HG03196 (cell line): ENCODE measurements around the gene LENEP.
A peak's percentile ranks its signal among the peaks of the same experiment; 100 is the strongest.

Source experiments
- ATAC-seq: cut with Tn5 transposase; IDR thresholded peaks from one replicate; pipeline ENCODE4 v1.9.1; 2021; ENCODE audit not compliant: unreplicated experiment

LENEP gene

DNA sequence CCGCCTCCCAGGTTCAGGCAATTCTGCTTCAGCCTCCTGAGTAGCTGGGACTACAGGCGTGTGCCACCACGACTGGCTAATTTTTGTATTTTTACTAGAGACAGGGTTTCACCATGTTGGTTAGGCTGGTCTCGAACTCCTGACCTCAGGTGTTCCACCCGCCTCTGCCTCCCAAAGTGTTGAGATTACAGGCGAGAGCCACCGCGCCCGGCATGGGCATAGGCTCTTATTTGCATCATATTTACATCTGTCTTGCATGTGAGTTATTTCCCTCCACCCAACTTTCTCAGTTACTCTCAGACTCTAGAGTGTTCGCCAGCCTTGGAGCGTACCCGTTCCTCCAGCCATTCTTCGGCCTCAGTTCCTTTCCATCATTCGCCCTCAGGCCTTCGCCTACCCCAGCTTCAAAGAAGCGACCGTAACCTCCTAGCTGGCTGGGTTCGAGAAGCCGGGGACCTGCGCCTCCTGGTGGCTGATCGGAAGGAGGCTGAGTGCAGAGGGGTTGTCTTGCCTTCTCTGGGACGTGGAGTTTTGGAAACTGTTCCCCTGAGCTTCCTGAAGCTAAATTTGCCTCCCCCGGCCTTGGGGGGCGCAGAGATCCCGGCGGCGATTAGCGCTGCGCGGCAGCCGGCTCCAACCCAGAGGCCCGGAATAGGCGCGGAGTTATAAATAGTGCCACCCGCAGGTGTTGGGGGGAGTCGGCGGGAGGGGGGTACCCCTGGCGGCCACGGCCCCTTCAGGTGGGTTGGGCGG is 5.6 kb downstream of the LENEP start:
- no peak for ATAC-seq

- no peak for ATAC-seq
Measured at GRCh38 chr1:154999571-155000410, 6.4 kb downstream of the LENEP start.

DNA sequence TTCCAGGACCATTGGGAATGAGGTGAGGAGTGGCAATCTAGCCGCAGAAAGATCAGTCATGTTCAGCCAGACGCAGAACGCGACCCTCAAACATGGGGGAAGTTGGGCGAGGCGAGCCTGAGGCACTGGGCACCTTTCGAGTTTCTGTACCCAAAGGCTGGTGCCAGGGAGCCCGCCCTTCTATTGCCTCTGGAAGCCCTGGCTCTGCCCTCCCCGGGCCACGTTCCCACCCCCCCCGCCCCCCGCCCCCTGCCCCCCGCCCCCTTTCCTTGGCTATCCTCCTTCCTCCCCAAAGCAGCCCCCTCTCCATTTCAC is 7.0 kb downstream of the LENEP start:
- ATAC-seq: no peak

GRCh38 chr1:155000726-155001424 is 7.5 kb downstream of the LENEP start:
- peak; percentile 35 for ATAC-seq

- ATAC-seq: no peak
Measured at GRCh38 chr1:155001425-155001674, 8.0 kb downstream of the LENEP start.

- peak; percentile 44 for ATAC-seq
Measured at GRCh38 chr1:155001675-155002463, 8.5 kb downstream of the LENEP start.

DNA sequence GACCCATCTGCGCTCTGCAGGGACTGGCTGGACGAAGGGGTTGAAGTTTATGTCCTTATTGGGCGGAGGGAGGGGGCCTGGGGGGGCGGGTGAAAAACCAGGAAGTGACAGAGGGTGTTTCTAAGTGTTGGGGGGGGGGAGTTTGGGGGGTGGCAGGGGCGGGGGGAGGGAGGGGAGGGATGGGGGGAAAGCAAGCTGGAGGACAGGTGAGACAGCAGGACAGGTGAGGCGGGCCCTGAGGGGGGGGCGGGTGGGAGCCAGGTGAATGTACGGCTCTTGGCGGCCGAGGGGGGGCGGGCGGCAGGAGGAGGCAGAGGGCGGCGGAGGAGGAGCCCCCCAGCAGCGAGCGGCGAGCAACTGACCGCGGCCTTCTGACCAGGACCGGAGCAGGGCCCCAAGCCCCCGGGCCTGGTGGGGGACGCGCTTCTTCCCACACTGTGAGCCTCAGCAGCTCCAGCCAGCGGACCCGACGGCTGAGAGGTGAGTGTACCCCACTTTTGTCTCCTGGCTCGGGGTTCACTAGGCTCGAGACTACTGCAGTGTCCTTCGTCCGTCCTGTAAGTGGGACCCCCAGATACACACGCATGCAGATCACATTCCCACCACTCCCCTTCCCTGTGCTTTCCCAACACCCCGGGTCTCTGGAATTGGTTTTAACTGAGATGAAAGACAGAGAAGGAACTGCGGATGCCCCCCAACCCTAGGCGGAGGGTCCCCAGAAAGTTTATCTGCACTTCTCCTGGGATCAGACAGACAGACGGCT is 9.3 kb downstream of the LENEP start, which contains the start of gene ZBTB7B:
ZBTB7B (plus strand) TSS at position 339 of the 763 bp plus-strand sequence. CDS start 11,859 bp downstream, outside the sequence.
- ATAC-seq: peak; percentile 1

DNA sequence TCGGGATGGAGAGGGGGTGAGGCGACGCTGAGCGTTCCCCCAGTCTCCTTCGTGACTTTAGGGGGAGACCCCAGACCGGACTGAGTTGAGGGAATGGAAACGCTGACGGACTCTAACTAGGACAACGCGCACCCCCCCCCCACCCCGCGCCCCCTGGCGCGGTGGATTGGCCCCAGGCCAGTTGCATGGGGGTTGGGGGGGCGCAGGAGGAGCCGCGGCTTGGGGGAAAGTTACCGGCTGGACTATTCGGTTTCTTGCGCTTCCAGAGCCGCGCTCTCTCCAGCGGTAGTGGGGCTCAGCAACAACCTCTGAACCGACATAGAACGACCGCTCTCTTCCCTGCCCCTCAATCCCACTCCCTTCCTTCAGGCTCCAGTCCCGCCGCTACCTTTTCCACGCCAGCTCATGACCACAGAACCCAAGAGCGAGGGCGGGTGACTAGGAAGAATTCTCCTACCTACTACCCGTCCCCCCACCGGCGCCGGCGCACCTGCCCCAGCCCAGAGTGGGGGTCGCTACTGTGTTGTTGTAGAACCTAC is 9.9 kb downstream of the LENEP start:
- no peak for ATAC-seq

GRCh38 chr1:155003766-155004351 is 10.5 kb downstream of the LENEP start:
- ATAC-seq: no peak

DNA sequence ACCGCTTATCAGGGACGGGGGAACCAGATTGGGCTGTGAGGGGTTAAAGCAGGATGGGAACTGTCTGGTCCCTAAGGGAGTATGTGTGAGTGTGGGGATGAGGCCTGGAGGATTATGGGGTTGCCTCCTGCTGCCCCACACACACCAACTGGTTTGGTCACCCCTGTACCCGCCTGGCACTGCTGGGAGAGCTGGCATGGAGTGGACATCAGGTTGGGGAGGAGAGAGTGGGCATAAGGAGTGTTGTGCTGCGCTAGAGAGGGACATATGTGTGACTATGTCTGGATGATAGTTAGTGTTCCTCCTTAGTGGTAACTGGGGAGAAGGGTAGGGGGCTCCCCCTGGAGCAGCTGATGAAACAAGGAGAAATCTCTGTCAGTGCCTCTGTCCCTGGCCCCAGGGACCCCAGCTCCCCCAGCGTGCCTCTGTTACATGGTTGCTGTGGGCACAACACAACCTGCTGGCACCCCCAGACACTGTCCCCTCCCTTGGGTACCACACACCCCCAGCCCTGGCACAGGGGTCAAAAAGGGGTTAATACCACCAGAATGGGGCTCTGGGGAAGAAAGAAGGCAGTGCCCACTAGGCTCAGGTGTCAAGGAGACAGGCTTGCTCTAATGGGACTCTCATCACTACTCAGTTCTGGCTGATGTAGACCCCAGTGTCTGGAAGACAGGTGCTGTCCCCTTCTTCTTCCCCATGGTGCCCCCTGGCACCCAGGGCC is 11.1 kb downstream of the LENEP start:
- ATAC-seq: no peak

DNA sequence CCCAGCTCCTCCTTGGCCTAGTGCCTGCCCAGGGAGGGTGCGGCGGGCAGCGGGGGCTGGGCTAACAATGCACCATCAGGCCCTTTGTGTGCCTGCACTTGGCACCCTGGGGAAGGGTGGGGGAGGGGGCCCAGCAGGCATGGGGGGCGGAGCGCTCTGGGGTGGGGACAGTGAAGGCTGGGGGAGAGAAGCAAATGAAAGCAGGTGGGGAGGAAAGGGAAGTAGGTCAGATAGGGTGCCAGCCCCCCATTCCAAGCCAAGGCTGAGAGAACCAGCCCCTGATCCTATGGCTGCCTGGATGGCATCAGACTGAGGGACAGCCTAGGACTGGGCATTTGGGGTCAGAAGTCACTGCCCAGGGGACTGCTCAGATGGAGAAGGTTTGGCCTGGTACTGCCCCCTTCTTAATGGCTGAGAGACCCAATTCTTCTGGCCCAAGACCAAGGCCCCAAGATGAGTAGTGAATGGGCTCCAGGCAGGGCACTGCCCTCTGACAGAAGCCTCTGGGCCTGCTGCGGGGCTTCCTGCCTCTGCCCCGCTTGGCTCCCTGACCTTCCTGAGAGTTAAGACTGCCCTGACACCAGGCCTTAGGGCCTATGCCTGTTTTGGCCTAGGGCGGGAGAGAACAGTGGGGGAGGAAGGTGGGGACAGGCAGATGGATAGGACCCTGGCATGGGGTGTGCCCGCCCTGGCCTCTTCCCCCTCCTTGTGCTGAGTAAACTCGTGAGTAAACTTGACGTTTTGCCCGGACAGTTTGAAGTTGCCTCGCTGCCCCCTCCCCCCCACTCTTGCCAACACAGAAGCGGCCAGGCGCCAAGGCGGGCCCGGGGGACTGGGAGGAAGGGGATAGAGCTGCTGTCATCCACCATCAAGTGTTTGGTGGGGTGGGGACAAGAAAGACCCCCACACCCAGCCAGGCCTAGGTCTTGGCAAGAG is 12.0 kb downstream of the LENEP start:
- no peak for ATAC-seq

DNA sequence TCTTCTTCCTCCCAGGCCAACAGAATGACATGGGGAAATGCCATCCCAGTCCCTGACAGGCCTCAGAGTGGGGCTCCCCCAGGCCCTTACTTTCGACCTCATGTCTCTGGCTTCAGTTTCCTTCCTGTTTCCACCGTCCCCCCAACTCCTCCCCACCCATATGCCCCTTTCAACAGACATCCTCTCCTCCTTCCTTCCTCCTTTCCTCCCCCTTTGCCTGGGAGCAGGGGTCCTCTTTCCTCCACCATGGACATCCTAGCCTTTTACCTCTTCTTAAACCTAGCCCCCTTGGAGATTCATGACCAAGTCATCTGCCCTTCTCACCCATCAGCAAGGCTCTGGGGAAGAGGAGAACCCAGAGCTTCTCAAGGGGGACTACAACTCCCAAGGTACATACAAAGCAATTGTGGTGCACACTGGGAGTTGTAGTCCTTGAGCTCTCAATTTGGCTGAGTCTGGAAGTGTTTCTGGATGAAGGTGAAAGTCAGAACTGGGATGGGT is 13.3 kb downstream of the LENEP start:
- ATAC-seq: no peak

- ATAC-seq: no peak
Measured at GRCh38 chr1:155007251-155007828, 14.0 kb downstream of the LENEP start.

DNA sequence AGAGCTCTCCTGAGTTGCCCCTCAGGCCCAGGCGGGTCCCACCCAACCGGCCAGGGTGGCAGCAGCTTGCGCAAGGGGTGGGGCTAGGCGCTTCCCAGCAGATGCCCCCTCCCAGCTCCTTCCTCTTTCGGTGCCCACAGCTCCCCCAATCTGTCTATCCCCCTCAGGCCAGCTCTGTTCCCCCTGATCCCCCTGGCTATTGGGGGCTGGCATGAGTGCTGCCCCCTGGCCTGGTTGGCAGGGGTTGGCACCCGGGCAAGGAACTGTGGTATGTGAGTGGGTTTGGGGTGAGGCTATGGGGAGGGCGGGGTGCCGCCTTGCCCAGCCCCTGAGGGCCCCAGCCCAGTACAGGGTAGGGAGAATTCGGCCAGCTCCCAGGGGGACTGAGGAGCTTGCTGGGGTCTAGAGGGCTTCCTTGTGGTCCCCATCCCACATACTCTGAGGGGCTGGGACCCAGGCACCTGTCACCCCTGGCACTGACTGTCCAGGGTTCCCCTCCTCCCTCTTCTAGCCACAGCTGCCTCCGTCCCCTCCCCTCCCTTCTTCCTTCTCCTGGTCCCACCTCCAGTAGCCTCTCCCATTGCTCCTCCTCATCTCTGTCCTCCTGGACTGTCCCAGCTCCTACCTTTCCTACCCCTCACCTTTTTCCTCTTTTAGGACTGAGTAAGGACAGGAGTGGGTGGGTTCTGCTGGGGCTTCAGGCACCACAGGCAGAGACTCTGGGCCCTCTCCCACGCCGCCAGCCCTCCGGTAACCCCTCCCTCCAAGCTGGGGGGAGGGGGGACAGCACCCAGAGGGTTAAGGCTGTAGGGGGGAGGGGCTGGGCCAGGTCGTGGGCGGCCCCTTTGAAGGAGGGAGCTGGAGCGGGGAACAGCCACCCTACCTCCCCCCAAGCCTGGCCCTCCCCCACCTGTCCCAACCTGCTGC is 14.9 kb downstream of the LENEP start:
- no peak for ATAC-seq

DNA sequence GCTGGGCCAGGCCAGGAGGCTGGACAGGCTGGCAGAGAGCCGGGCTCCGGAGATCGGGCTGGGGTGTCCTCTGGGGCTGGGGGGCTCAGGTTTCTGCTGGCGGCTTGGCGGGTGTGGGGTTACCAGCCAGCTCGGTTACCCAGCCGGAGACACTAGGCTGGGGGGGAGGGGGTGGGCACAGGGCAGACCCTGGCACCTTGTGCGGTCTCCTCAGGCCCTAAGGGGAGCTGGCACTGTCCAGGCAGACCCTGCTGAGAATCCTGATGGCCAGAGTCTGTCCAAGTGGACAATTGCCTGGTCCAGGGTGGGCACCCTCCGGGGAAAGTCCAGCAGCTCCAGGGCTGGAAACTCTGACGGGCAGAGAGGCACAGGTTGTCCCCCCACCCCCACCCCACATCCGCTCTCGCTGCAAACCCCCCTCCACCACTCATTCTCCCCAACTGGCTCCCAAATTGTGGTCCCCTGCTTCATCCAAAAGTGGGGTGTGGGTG is 15.9 kb downstream of the LENEP start:
- no peak for ATAC-seq

GRCh38 chr1:155009742-155010141 is 16.4 kb downstream of the LENEP start:
- no peak for ATAC-seq
